H1 (cell line): Measurements from ENCODE around the gene CHD9NB. TPM values are rescaled to one million over a fixed set of nuclear protein-coding genes. Genes with fewer than 3 reads are reported as not detected.

Experiments
- BACH1 ChIP-seq: IDR thresholded peaks from 2 replicates; pipeline ENCODE4 v1.6.1; 2012; ENCODE audit warnings: low read length, improper control_type of control experiment
- CEBPB ChIP-seq: IDR thresholded peaks from 2 replicates; pipeline ENCODE4 v1.6.1; 2012; ENCODE audit warnings: low read depth, low read length
- GTF2F1 ChIP-seq: IDR thresholded peaks from 2 replicates; pipeline ENCODE4 v1.6.1; 2012; ENCODE audit warnings: low read depth, low read length, improper control_type of control experiment, borderline replicate concordance
- HDAC2 ChIP-seq, 2 experiments: fragments of 300-600 bp in 1 of 2; sonication (generic) in 1 of 2; IDR thresholded peaks; 2 replicates each; pipeline ENCODE4 v1.6.1; 2011 to 2012; ENCODE audit warnings: low read depth in 2 of 2, low read length in 2 of 2, mild to moderate bottlenecking in 2 of 2, moderate library complexity in 2 of 2, borderline replicate concordance in 1 of 2, inconsistent platforms in 1 of 2
- JUND ChIP-seq: IDR thresholded peaks from 2 replicates; pipeline ENCODE4 v1.6.1; 2011; ENCODE audit warnings: mild to moderate bottlenecking, improper control_type of control experiment, low read length
- KDM5A ChIP-seq: fragments of 200-600 bp; IDR thresholded peaks from 2 replicates; pipeline ENCODE4 v1.7.1; 2012; ENCODE audit warnings: mild to moderate bottlenecking, low read length, inconsistent platforms, mixed read lengths
- NANOG ChIP-seq: IDR thresholded peaks from 2 replicates; pipeline ENCODE4 v1.6.1; 2011; ENCODE audit warnings: low read length, low read depth, mild to moderate bottlenecking, inconsistent platforms; ENCODE audit not compliant: insufficient read depth, poor library complexity, severe bottlenecking
- POLR2A ChIP-seq, 2 experiments: IDR thresholded peaks; 1 replicate in 1 of 2; 2 replicates in 1 of 2; pipeline ENCODE4 v1.6.1; 2011; ENCODE audit warnings: low read depth in 2 of 2, low read length in 2 of 2, mild to moderate bottlenecking in 2 of 2; ENCODE audit errors: control extremely low read depth in 1 of 2
- RXRA ChIP-seq: IDR thresholded peaks from 2 replicates; pipeline ENCODE4 v1.6.1; 2011; ENCODE audit warnings: low read depth, mild to moderate bottlenecking, low read length, moderate library complexity; ENCODE audit not compliant: insufficient read depth
- SIX5 ChIP-seq: IDR thresholded peaks from 2 replicates; pipeline ENCODE4 v1.6.1; 2011; ENCODE audit warnings: mild to moderate bottlenecking, low read depth, low read length
- ZNF274 ChIP-seq: IDR thresholded peaks from 2 replicates; pipeline ENCODE4 v1.7.0; 2012; ENCODE audit warnings: low read length, borderline replicate concordance; ENCODE audit errors: extremely low read depth
- polyA plus RNA-seq, 7 experiments: library from polyadenylated mRNA; depleted of rRNA in 3 of 7; stranded (reverse) in 5 of 7; unstranded in 2 of 7; fragments of >200 nt in 5 of 7; fragments of 200-250 nt in 2 of 7; gene quantifications; 1 replicate in 5 of 7; 2 replicates in 1 of 7; 4 replicates in 1 of 7; pipeline versions ENCODE4 v1.2.1 to v1.2.3, GENCODE V29; 2011 to 2013; ENCODE audit warnings: missing spikeins in 2 of 7, mixed read lengths in 2 of 7
- total RNA-seq: library from RNA; stranded (reverse); fragmentation: NEBNext Ultra II Directional; extraction: Animal tissue kit (Norgen Biotek cat#: 25700); gene quantifications from 2 replicates; pipeline ENCODE4 v1.2.1, GENCODE V29; 2021

The CHD9NB gene
- total and polyA plus RNA-seq, 2 of the 8 experiments (the other 6 are each of a cell fraction or from before 2014, with no cell fraction given), result 4.5 to 5.9 TPM

DNA sequence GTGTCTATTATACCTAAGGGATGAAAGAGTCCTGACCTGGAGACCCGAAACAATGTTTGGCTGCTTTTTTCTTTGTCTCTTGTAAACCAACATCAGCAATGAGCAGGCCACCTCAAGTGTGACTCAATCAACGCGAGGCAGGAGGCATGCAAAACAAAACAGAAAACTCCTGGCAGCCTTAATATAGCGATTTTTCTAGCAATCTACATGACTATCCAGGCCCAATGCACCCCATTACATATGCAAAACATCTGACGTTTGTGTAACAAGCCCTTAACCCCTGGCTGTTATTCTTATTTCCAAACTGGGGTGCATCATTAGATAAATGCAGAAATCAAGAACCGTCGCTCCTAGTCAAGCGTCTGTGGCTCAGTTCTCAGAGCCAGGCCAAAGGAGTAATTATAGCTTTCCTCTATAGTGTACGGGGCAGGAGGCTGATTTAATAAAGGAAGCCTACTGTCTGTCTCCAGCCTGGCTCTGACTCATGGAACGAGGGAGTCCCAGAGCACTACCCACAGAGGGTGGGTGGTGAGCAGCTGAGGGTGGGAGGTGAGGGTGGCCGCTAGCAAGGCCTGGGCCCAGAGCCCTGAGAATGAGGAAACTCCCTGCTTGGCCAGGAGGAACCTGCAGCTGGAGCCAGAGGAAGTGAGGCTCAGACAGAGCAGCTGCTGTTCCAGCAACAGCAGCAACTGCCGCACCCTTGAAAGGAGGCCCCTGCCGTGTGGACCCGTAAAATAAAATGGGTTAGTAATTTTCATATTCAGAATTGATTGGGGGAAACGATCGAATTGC lies 46.0 kb upstream of the CHD9NB start (continued):
- TF ChIP-seq KDM5A (no peak), POLR2A (IDR thresholded peaks at IDR 0.05; ENCODE audit: control extremely low read depth in 1 of 2, low read depth in 2 of 2, low read length in 2 of 2) (0 out of 3 replicates have a peak, but pooled peaks of 1 of the 2 experiments have one; percentile 1), BACH1 (no peak), NANOG (peak; percentile 79), HDAC2 (IDR thresholded peaks at IDR 0.05; ENCODE audit: borderline replicate concordance in 1 of 2, low read depth in 2 of 2, low read length in 2 of 2) (0 out of 4 replicates have a peak, but pooled peaks of 1 of the 2 experiments have one; percentile 2), ZNF274 (no peak), CEBPB (peak; percentile 48; the same call in 1 of the 2 replicates), SIX5 (no peak), JUND (no peak), RXRA (no peak), GTF2F1 (no peak)
- TF ChIP-seq, all 59 proteins: peak for 6
